ENCODE results near the gene C2orf42.

C2orf42 gene

DNA sequence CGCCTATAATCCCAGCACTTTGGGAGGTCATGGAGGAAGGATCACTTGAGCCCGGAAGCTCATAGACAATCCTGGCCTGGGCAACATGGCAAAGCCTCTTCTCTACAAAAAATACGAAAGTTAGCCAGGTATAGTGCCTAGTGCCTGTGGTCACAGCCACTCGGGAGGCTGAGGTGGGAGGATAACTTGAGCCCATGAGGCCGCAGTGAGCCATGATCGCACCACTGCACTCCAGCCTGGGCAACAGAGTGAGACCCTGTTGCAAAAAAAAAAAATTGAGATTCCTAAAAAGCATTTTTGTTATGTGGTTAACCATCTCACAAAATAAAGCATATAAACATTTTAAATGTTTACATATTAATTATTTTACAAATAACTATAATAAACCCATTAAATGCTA is 89.6 kb downstream of the C2orf42 start:
- H3K27ac Mint-ChIP-seq = no peak overlapping the region
- no peaks in the 10 kb centered on the region for H3K9me3 Mint-ChIP-seq
- no peak overlapping the region for H3K4me3 Mint-ChIP-seq
- H3K36me3 Mint-ChIP-seq (ENCODE audit: insufficient read depth) = peaks cover 3% of the 10 kb centered on the region
- DNase-seq (no peak), ATAC-seq (replicated peaks) (no peak)
- H3K4me1 Mint-ChIP-seq (ENCODE audit: low read depth in 2 of 2) = peaks cover 22 to 24% of the 10 kb centered on the region in 2 donors
- H3K27me3 Mint-ChIP-seq = no peaks in the 10 kb centered on the region
